Right ventricle myocardium inferior (tissue), 1 donor: ENCODE data around the gene SLC4A1AP. TPM values are rescaled to one million over a fixed set of nuclear protein-coding genes. Genes with fewer than 3 reads are reported as not detected.
"Not testable (repeated sequence)": the region's sequence is repeated elsewhere in the genome, so short reads cannot be mapped to it uniquely, and the experiment has no call there.

Experiments used
- ATAC-seq: fragments of 200-7000 bp; cut with Tn5 transposase; one replicate; pipeline ENCODE4 v1.9.1; 2020; ENCODE audit warnings: mild to moderate bottlenecking, moderate library complexity
- DNase-seq: peaks from one replicate; pipeline ENCODE4 v3.0.0; 2021; ENCODE audit errors: missing footprints
- intact Hi-C: fragments of 100-400 bp; cut with DNase I; formaldehyde crosslinking; loops from one replicate; pipeline ENCODE4 v1.11.0; 2022
- long read RNA-seq: library from polyadenylated mRNA; unstranded; transcript quantifications from one replicate; pipeline ENCODE4 v2.0.0, GENCODE V29; 2021
- total RNA-seq: library from RNA; stranded (reverse); fragmentation: NEBNext Ultra II Directional; extraction: Animal tissue kit (Norgen Biotek cat#: 25700); gene quantifications from one replicate; pipeline ENCODE4 v1.2.1, GENCODE V29; 2021
- donor health status: DM: no; HTN: yes; CAD: no; lungs with severe emphysema.

The SLC4A1AP gene, protein sequence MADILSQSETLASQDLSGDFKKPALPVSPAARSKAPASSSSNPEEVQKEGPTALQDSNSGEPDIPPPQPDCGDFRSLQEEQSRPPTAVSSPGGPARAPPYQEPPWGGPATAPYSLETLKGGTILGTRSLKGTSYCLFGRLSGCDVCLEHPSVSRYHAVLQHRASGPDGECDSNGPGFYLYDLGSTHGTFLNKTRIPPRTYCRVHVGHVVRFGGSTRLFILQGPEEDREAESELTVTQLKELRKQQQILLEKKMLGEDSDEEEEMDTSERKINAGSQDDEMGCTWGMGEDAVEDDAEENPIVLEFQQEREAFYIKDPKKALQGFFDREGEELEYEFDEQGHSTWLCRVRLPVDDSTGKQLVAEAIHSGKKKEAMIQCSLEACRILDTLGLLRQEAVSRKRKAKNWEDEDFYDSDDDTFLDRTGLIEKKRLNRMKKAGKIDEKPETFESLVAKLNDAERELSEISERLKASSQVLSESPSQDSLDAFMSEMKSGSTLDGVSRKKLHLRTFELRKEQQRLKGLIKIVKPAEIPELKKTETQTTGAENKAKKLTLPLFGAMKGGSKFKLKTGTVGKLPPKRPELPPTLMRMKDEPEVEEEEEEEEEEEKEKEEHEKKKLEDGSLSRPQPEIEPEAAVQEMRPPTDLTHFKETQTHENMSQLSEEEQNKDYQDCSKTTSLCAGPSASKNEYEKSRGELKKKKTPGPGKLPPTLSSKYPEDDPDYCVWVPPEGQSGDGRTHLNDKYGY
- 20.6 TPM for total RNA-seq
- long read RNA-seq, transcript SLC4A1AP-201 (14 exons, 2,959 nt) = major isoform, 23 of 25 reads
- long read RNA-seq, partial matches to known transcripts = 0 of 25 reads
- long read RNA-seq, other reads (novel, unspliced or antisense) = 2 of 25 reads

DNA sequence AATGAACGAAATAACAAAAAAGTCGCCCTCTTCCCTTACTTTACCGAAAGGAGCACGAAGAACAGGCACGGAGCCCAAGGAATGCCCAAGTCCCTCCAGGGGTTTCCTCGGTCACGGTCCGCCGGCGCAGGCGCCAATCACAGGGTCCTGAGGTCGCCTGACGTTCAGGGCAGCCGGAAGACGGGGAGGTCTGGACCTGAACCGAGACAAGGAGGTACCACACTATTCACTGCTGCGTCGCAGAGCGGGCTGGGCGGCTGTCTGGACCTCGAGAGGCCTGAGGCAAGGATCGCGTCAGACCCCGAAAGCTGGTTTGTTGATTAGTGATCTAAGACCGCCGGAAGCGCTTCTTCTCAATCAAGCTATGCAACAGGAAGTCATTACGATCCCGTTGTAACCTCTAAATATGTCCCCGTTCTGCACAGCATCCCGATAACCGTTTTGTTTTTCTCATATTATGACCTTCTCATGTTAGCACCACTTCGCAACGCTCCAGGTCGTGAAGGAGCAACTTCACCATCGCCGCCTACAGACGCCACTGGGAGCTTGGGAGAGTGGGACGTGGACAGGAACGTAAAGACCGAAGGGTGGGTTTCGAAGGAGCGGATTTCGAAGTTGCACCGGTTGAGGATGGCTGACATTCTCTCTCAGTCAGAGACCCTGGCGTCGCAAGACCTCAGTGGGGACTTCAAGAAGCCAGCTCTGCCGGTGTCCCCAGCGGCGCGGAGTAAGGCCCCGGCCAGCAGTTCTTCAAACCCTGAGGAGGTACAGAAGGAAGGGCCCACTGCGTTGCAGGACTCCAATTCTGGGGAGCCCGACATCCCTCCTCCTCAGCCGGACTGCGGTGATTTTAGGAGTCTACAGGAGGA is at the start of gene SLC4A1AP, which contains the start of gene SUPT7L:
TSS of gene SLC4A1AP (plus strand) at position 605 of the 869 bp plus-strand sequence. CDS start at position 631, 26 bp downstream.
TSS of gene SUPT7L (minus strand) at position 330 of the 869 bp plus-strand sequence. CDS start 1,422 bp downstream, outside the sequence.
- intact Hi-C loops = no loop called here
- peak; percentile 90 for DNase-seq
- ATAC-seq = peak; percentile 88

DNA sequence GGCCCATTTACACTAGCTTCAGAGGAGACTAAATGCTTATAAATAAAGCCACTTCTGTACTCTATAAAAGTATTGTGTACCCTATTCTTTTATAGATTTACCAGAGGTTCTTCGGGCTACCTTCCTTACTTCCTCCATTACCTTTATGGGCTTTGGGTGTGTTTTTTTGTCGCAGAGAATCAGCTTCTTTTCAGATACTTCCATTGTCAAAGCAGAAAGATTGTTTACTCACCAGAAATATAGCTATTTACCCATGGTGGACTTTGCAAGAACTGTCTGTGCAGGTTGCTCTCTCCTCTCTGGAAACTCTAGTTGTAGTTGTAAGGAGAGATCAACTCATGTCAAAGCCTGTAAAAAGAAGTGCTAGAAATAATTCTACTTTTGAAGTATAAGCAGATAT is 49.7 kb upstream of the SLC4A1AP start:
- no peak for ATAC-seq
- no peak for DNase-seq
- intact Hi-C loops = no loop called here

DNA sequence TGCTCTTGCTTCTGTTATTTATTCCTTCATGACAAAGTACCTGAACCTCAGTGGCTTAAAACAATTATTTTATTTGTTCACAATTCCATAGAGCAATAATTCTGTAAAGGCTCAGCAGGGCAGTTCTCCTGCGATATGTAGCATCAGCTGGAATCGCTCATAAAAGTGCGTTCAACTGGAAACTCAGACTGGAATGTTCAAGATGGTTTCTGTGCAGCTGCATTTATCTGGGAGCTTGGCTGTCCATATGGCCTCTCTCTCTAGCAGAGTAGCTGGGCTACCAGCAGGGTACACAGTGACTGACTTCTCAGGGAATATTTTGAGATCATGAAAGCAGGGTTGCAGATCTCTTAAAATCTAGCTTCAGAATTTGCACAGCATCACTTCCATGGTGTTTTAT is 48.4 kb upstream of the SLC4A1AP start:
- DNase-seq = no peak
- ATAC-seq = no peak
- intact Hi-C loops = no loop called here

DNA sequence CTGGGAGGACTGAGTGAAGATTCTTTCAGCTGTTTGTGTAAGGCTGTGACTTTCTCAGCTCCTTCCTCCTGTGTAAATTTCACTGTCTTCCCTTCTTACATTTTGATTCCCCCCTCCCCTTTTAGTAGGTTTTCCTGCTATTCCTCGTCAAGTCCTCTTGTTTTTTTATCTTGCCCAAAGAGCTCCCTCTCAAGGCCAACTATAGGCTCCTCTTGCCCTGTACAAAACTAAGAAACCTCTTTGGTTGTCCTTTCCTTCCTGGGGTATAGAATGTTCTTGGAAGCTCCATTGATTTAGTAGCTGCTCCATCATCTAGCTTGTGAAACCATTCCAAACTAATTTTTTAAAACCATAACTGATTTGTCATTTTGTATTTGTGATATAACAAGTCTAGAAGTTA is 42.2 kb upstream of the SLC4A1AP start:
- DNase-seq (no peak), ATAC-seq (no peak)
- intact Hi-C loops = no loop called here

DNA sequence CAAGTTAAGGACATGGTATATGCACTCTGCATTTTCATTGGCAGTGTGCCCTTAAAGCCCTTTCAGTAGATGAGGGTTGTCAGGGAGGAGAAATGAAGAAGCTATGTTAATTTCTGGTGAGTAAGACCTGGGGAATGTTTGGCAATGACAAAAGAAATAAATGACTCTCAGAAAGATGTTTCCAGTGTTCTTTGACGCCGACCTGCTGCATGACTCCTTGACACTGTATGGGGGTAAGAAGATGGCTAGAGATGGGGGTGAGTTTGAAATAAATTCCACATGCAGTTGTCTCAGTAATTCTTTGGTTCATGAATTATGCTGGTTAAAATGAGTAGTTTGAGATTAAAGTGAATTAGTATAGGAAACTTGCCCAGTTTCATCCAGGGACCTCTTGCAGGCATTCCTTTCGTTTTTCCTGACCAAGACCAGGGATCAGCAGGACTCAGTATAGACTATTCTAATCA is 40.7 kb upstream of the SLC4A1AP start:
- no peak for ATAC-seq
- intact Hi-C loops = no loop called here
- no peak for DNase-seq

DNA sequence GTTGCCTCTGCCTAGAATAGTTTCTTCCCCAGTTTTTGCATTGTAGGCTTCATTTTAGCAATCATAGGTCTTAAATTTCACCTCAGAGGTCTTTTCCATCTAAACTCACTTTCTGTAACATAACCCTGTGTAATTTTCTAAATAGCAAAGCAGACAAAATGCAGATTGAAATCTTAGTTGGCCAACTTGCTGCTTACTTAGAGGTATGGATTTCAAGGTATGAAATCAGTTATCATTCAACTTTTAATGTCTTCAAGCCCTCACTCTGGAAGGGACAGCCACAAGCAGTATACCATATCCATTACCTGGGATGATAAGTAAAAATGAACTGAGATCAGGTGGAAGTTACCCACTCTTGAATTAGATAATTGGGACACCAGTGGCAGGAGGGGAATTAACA is 38.7 kb upstream of the SLC4A1AP start:
- intact Hi-C loops = no loop called here
- no peak for ATAC-seq
- DNase-seq = no peak

DNA sequence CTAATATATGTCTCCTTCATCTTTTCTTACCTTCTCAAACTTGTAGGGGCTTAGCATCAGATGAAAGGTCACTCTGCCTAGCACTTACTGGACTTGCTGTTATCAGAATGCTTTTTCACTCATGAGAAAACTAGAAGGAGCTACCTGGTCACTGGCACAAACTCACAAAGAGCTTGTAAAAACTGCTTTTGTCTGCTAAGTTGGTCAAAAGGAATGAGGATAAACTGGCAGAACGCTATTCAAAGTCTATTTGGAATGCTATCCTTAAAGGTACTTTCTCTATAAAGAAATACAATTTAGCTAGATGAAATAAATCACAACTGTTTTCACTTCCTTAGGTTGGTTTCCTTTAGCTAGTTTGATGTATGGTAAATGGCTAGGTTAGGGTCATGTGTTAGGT is 37.4 kb upstream of the SLC4A1AP start:
- intact Hi-C loops, ATAC-seq, DNase-seq: not testable (repeated sequence)

DNA sequence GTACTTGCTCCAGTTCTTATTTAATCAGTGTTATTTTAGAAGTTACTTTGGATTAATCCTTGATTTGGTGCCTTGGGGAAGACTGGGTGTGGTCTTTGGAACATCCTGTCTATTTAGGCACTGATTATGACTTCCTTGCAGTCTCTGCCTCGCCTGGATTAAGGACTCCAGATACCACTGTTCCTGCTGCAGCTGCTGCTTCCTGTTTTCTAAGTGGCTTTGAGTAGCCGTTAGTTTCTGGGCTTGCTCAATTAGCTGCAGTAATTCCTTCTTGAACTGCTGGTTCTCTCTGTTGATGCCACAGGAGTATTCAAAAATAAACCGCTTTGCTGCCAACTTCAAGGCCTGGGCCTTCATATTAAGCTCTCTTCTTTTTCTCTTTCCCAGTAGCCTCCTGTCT is 36.8 kb upstream of the SLC4A1AP start:
- intact Hi-C loops, ATAC-seq: not testable (repeated sequence)

DNA sequence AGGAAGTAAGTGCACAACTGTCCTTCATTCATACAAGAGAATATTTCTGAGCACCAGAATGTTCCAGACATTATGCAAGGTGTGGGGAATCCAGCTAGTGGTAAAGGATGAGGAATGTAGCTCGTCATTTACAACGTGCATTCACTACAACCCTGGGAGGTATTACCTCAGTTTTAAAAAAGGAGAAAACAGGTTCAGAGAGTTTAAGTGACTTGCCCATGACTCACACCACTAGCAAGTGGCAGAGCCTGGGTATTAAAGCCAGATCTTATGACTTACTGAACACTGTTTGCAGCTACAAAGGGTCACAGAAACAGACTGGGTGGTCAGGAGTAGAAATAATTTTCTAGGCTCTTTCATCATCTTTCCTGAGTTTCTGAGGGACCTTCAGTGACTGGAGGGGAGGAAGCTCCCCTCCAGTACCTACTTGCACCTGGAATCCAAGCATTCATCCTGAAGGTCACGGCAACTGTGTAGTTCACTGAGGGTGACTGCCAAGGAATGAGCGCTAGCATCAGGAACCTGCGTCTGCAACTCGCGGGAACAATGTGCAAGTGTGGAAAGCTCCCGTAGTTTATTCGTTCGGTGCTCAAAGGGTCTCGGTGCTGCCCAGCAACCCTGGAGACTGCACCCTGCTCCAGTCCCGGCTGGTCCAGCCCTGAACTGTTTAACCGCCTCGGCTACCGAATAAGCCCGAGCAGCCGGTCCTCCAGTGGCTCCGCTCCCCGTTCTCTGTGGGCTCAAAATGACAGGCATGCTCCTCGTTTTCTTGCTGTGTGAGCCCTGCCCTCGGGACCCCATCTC is 35.5 kb upstream of the SLC4A1AP start:
- intact Hi-C loops = no loop called here
- DNase-seq = no peak
- peak; percentile 36 for ATAC-seq

More for the DNA sequence above, 36.8 kb upstream of the SLC4A1AP start:
- DNase-seq = not testable (repeated sequence)

DNA sequence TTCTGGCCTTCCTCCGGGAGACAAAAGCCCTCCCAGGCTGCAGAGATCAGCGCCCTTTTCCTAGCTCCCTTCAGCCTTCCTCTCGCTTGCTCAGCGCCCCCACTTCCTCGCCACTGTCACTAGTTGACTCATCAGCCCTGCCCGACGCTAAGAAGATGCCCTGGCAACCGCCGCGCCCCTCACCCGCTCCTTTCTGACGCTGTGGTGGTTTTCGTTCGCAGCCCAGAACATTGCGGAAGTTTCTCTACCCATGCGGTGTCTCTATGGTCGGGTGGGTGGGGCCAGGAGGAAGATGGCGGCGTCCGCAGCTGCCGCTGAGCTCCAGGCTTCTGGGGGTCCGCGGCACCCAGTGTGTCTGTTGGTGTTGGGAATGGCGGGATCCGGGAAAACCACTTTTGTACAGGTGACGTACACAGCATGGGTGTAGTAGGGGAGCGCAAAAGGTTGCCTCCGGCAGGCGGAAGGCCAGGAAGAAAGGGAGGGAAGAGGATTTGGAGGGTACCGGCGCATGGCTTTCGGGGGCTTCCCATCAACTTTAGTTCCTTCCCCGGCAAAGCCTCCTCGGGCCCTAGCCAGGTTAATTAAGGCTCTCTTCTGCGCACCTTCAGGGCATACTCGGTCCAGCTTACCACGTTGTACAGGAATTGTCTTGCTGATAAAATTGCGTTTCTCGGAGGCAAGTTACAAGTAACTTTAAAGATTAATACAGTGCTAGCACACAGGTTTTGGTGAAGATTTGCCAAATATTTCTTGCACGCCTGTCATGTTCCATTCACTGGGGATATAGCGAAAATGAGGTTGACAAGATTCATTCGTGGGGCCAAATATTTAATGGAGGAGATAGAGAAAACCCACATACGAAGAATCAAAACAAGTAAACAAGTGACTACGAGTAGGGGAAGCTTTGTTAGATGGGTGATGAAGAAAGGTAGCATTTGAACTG is 34.7 kb upstream of the SLC4A1AP start, which contains the start of the genes CCDC121 and GPN1:
TSS of gene CCDC121 (minus strand) at position 246 of the 943 bp plus-strand sequence. CDS start 1,213 bp downstream, outside the sequence.
TSS of gene GPN1 (plus strand) at position 284 of the 943 bp plus-strand sequence. CDS start at position 293, 9 bp downstream.
- ATAC-seq (peak; percentile 97), DNase-seq (peak; percentile 93)
- intact Hi-C loops = no loop called here

DNA sequence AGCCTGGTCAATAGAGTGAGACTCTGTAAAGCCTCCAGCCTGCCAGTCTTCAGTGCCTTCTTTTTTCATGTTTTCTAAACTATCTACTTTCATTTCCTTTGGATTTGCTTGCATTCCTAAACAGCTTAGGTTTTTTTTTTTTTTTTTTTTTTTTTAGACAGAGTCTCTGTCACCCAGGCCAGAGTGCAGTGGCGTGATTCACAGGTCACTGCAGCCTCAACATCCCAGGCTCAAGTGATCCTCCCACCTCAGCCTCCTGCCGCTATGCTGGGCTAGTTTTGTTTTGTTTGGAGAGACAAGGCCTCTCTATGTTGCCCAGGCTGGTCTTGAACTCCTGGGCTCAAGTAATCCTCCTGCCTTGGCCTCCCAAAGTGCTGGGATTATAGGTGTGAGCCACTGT is 33.4 kb upstream of the SLC4A1AP start:
- intact Hi-C loops, ATAC-seq: not testable (repeated sequence)

DNA sequence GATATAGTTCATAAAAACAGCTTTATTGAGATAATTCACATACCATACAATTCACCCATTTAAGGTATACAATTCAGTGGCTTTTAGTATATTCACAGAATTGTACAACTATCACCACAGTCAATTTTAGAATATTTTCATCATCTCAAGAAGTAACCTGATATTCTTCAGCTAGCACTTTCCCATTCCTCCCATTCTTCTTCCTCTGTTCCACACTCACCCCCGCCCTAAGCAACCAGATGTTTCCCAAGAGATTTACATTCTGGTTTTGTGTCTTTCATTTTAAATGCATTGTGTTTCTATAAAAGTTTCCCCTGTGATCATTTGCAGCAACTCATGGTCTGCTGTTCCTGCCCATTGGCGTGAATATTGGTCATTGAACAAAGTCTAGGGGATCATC is 29.4 kb upstream of the SLC4A1AP start:
- intact Hi-C loops = no loop called here
- ATAC-seq = no peak
- DNase-seq = no peak

More for the DNA sequence above, 33.4 kb upstream of the SLC4A1AP start:
- not testable (repeated sequence) for DNase-seq

DNA sequence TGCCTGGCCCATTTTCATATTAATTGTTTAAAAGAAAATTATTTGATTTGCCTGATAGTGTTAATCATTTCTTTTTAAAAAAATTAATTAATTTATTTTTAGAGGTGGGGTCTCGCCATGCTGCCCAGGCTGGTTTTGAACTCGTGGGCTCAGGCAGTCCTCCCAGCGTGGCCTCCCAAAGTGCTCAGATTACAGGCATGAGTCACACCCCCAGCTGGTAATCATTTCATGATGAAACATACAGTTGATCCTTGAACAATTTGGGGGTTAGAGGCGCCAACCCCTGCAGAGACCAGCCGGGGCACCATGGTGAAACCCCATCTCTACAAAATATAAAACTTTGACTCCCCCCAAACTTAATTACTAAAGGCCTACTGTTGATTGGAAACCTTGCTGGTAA is 26.9 kb upstream of the SLC4A1AP start:
- intact Hi-C loops = no loop called here
- DNase-seq (no peak), ATAC-seq (no peak)

DNA sequence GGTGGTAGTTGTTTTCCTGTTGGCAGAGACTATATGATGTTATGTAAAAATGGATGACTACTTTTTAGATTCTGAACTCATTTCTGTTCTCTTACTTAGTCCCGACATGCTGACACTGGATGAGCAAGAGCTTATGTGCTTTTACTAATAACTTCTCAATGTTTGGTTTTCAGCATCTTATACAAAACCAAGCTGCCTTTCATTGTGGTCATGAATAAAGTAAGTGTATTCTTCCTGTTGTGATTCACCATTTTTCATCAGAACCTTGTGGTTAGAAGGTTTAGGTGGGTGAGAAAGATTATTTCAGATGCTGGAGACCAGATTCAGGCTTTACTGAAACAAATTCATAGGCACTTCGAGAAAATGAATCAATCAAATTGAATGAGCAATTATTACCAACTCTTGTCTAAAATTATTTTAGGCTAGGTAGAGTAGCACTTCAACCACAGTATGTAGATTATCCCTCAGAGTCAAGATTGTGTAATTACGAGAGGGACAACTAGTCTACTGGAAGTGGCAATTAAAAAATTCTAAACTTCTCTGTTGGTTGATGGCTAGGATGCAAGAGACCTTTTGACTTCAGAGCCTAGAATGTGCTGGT is 25.6 kb upstream of the SLC4A1AP start:
- DNase-seq (no peak), ATAC-seq (no peak)
- intact Hi-C loops = no loop called here

DNA sequence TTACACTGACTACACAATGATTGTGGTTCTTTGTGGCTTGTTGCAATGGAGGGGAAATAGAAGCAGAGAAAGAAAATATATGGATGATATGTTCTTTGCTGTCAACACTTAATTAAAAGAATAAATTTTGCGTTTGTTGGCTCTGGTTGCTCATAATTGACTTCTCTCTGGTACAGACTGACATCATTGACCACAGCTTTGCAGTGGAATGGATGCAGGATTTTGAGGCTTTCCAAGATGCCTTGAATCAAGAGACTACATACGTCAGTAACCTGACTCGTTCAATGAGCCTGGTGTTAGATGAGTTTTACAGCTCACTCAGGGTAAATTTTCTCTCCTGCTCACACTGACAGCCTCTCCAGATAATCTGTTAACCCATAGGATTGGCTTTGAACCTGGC is 25.0 kb upstream of the SLC4A1AP start:
- ATAC-seq = no peak
- DNase-seq = no peak
- intact Hi-C loops = no loop called here

DNA sequence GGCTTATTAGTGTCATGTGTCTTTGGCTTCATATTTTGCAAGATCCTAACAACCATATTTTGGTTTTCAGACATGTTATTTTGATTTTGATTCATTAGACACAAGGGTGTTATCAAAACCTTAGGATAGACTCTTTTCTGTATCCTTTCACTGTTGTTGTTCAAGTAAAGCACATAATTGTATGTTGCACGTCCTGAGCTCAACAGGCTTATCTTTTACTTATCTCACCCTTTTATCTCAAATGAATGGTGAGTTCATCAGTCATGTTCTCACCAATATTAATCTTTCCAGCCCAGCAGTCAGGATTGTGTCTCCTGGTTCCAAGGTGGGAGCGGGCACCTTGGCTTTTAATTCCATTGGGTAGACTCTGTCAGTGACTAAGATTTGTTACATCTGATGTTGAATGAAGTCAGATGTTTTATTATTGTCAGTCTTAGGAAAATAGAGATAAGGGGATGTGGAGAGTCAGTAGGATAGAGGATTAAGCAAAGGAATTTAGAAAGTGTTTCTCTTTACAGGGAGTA is 22.9 kb upstream of the SLC4A1AP start:
- ATAC-seq = no peak
- intact Hi-C loops = no loop called here
- no peak for DNase-seq
